ENCODE data around the gene TMEM43.
"Not testable (repeated sequence)": the region's sequence is repeated elsewhere in the genome, so short reads cannot be mapped to it uniquely, and the experiment has no call there.

Gene TMEM43

DNA sequence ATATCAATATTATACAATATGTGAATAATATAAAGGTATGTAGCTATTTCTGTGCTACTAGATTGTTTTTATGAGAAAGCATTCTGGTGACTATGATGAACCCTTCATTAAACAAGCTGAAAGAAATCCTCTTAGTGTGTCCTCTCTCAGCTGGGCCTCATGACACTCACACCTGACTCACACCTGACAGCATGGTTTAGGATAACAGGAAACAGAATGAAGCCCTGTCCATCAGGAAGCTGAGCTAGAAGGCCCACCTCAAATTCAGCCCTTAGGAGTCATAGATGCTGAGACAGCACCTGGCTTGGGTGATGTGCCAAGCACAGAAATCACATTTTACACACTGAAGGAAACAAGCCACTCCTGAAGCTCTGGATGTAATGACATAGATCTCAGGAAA, 31.0 kb upstream of the TMEM43 start:
- DNase-seq: peak; percentile 12
- no peak for TF ChIP-seq CTCF (IDR thresholded peaks at IDR 0.05; ENCODE audit: low read depth, low read length)
- peaks cover 2% of the 10 kb centered on the region for H3K9me3 ChIP-seq (ENCODE audit: severe bottlenecking)
- no peak overlapping the region for H3K4me3 ChIP-seq (ENCODE audit: low read depth, low read length)
- no peaks in the 10 kb centered on the region for H3K27me3 ChIP-seq (ENCODE audit: insufficient read depth, low read depth, severe bottlenecking)
- no peaks in the 10 kb centered on the region for H3K36me3 ChIP-seq
- no peak overlapping the region for H3K27ac ChIP-seq

GRCh38 chr3:14096742-14097141, 28.1 kb upstream of the TMEM43 start:
- H3K4me3 ChIP-seq (ENCODE audit: low read depth, low read length): no peak overlapping the region
- no peak for TF ChIP-seq CTCF (IDR thresholded peaks at IDR 0.05; ENCODE audit: low read depth, low read length)
- DNase-seq: no peak

GRCh38 chr3:14097616-14098391, 27.0 kb upstream of the TMEM43 start:
- no peak for TF ChIP-seq CTCF (IDR thresholded peaks at IDR 0.05; ENCODE audit: low read depth, low read length)
- no peak overlapping the region for H3K27ac ChIP-seq

More at GRCh38 chr3:14096742-14097141, 28.1 kb upstream of the TMEM43 start:
- H3K27ac ChIP-seq: no peak overlapping the region
- peaks cover 2% of the 10 kb centered on the region for H3K9me3 ChIP-seq (ENCODE audit: severe bottlenecking)
- no peaks in the 10 kb centered on the region for H3K36me3 ChIP-seq
- no peaks in the 10 kb centered on the region for H3K27me3 ChIP-seq (ENCODE audit: insufficient read depth, low read depth, severe bottlenecking)

DNA sequence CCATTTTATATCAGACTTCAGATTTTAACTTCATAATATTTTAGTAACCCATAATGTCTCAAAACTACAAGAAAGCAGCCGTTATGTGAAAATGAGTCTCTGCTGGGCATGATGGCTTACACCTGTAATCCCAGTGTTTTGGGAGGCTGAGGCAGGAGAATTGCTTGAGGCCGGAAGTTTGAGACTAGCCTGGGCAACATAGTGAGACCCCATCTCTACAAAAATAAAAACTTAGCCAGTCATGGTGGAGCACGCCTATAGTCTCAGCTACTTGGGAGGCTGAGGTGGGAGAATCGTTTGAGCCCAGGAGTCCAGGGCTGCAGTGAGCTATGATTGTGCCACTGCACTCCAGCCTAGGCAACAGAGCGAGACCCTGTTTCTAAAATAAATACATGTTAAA, 15.0 kb upstream of the TMEM43 start:
- H3K27me3 ChIP-seq (ENCODE audit: insufficient read depth, low read depth, severe bottlenecking); H3K27ac ChIP-seq; H3K4me3 ChIP-seq (ENCODE audit: low read depth, low read length); DNase-seq; H3K9me3 ChIP-seq (ENCODE audit: severe bottlenecking): not testable (repeated sequence)
- H3K36me3 ChIP-seq: peaks cover 12% of the 10 kb centered on the region

More at GRCh38 chr3:14097616-14098391, 27.0 kb upstream of the TMEM43 start:
- no peaks in the 10 kb centered on the region for H3K27me3 ChIP-seq (ENCODE audit: insufficient read depth, low read depth, severe bottlenecking)
- H3K36me3 ChIP-seq: no peaks in the 10 kb centered on the region
- peaks cover 2% of the 10 kb centered on the region for H3K9me3 ChIP-seq (ENCODE audit: severe bottlenecking)
- H3K4me3 ChIP-seq (ENCODE audit: low read depth, low read length): no peak overlapping the region
- DNase-seq: no peak

DNA sequence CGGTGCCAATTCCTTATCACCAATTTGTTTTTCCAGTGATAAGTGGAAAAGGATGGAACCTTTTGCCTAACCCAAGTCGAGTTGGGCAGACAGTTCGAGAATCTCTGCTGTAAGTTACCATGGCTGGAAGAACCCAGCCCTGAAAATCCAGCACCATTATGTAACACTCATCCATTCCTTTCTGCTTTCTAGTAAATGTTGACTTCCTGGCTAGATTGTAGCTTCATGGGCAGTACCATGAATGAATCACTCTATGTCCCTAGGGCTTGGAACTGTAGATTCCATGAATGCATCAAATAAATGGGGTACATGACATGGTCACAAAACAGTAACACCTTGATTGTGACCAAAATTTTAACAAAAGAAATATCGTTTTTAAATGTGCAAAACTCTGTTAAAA, 14.2 kb upstream of the TMEM43 start:
- no peak for DNase-seq
- Histone ChIP-seq H3K9me3 (ENCODE audit: severe bottlenecking) (no peaks in the 10 kb centered on the region), H3K27me3 (ENCODE audit: insufficient read depth, low read depth, severe bottlenecking) (no peaks in the 10 kb centered on the region), H3K4me3 (ENCODE audit: low read depth, low read length) (no peak overlapping the region), H3K36me3 (peaks cover 20% of the 10 kb centered on the region), H3K27ac (no peak overlapping the region)
- no peak for TF ChIP-seq CTCF (IDR thresholded peaks at IDR 0.05; ENCODE audit: low read depth, low read length)

GRCh38 chr3:14113965-14114635, 10.8 kb upstream of the TMEM43 start:
- DNase-seq: peak; percentile 41
- peaks cover 21% of the 10 kb centered on the region for H3K36me3 ChIP-seq

More at GRCh38 chr3:14113965-14114635, 10.8 kb upstream of the TMEM43 start:
- TF ChIP-seq CTCF (IDR thresholded peaks at IDR 0.05; ENCODE audit: low read depth, low read length): peak; percentile 40; the same call in 1 of the 2 replicates
- Histone ChIP-seq H3K27me3 (ENCODE audit: insufficient read depth, low read depth, severe bottlenecking) (no peaks in the 10 kb centered on the region), H3K9me3 (ENCODE audit: severe bottlenecking) (no peaks in the 10 kb centered on the region), H3K27ac (no peak overlapping the region), H3K4me3 (ENCODE audit: low read depth, low read length) (no peak overlapping the region)

Data from WERI-Rb-1 (cell line).